Coronary artery (tissue), 2 donors: ENCODE measurements around the gene ETNK1.

Experiments
- DNase-seq: peaks from one replicate; pipeline ENCODE4 v3.0.0-alpha.2; 2017; ENCODE audit warnings: low spot score
- H3K27ac ChIP-seq, 2 donors: fragments of 200-600 bp; sonication (generic); one replicate each; pipeline ENCODE4 v1.5.1; 2016 to 2019
- H3K4me3 ChIP-seq: fragments of 200-600 bp; sonication (generic); 2 replicates; pipeline ENCODE4 v1.5.1; 2016; ENCODE audit warnings: mild to moderate bottlenecking, moderate library complexity
- CTCF ChIP-seq: fragments of 200-600 bp; sonication (generic); IDR thresholded peaks from one replicate; pipeline ENCODE4 v1.5.1; 2019; ENCODE audit warnings: antibody characterized with exemption

ETNK1 gene

GRCh38 chr12:22667122-22667521, 42.2 kb downstream of the ETNK1 start:
- no peak overlapping the region for H3K4me3 ChIP-seq
- no peak for DNase-seq
- no peak overlapping the region for H3K27ac ChIP-seq
- no peak for TF ChIP-seq CTCF

GRCh38 chr12:22668441-22668840, 43.5 kb downstream of the ETNK1 start:
- DNase-seq = no peak
- Histone ChIP-seq H3K4me3 (no peak overlapping the region), H3K27ac (no peak overlapping the region)
- no peak for TF ChIP-seq CTCF

GRCh38 chr12:22670762-22671161, 45.8 kb downstream of the ETNK1 start:
- DNase-seq = no peak
- no peak overlapping the region for H3K27ac ChIP-seq
- no peak overlapping the region for H3K4me3 ChIP-seq
- no peak for TF ChIP-seq CTCF

- no peak overlapping the region for H3K4me3 ChIP-seq
- no peak overlapping the region for H3K27ac ChIP-seq
- no peak for DNase-seq
- no peak for TF ChIP-seq CTCF
Observed at GRCh38 chr12:22672951-22673350, 48.0 kb downstream of the ETNK1 start.

GRCh38 chr12:22677781-22678574, 53.0 kb downstream of the ETNK1 start:
- DNase-seq = no peak
- TF ChIP-seq CTCF = no peak
- H3K27ac ChIP-seq = no peak overlapping the region
- no peak overlapping the region for H3K4me3 ChIP-seq

GRCh38 chr12:22682663-22683062, 57.7 kb downstream of the ETNK1 start:
- TF ChIP-seq CTCF = no peak
- H3K4me3 ChIP-seq = no peak overlapping the region
- DNase-seq = no peak
- no peak overlapping the region for H3K27ac ChIP-seq

GRCh38 chr12:22683131-22683530, 58.2 kb downstream of the ETNK1 start:
- H3K27ac ChIP-seq = no peak overlapping the region
- no peak overlapping the region for H3K4me3 ChIP-seq
- TF ChIP-seq CTCF = no peak

More at GRCh38 chr12:22683131-22683530, 58.2 kb downstream of the ETNK1 start:
- no peak for DNase-seq
